ENCODE results near the gene EIF4E3. TPM values are rescaled to one million over a fixed set of nuclear protein-coding genes. Genes with fewer than 3 reads are reported as not detected.

Gene EIF4E3
- polyA plus RNA-seq, 1 donor from 2014 or later, result 11.4 TPM

GRCh38 chr3:71684757-71685386 lies 40.3 kb downstream of the EIF4E3 start:
- Histone ChIP-seq H4K20me1 (ENCODE audit: insufficient read depth) (no peaks in the 10 kb centered on the region), H3K79me2 (replicated peaks; ENCODE audit: insufficient read depth, low read length) (no peaks in the 10 kb centered on the region), H3K4me2 (ENCODE audit: low read length) (no peak overlapping the region), H3K27me3 (ENCODE audit: insufficient read depth, low read depth, low read length) (no peaks in the 10 kb centered on the region), H2AFZ (ENCODE audit: low read depth, low read length) (no peak overlapping the region), H3K9ac (ENCODE audit: low read length) (no peak overlapping the region), H3K4me3 (ENCODE audit: low read length) (no peak overlapping the region), H3K27ac (ENCODE audit: low read length) (no peak overlapping the region), H3F3A (ENCODE audit: insufficient read depth, low read length, poor library complexity, severe bottlenecking) (no peaks in the 10 kb centered on the region), H3K36me3 (ENCODE audit: insufficient read depth, low read length) (no peaks in the 10 kb centered on the region), H3K9me2 (ENCODE audit: insufficient read depth, low read length) (no peaks in the 10 kb centered on the region), H3K9me3 (ENCODE audit: low read length) (no peaks in the 10 kb centered on the region)
- TF ChIP-seq, protein P1, sequence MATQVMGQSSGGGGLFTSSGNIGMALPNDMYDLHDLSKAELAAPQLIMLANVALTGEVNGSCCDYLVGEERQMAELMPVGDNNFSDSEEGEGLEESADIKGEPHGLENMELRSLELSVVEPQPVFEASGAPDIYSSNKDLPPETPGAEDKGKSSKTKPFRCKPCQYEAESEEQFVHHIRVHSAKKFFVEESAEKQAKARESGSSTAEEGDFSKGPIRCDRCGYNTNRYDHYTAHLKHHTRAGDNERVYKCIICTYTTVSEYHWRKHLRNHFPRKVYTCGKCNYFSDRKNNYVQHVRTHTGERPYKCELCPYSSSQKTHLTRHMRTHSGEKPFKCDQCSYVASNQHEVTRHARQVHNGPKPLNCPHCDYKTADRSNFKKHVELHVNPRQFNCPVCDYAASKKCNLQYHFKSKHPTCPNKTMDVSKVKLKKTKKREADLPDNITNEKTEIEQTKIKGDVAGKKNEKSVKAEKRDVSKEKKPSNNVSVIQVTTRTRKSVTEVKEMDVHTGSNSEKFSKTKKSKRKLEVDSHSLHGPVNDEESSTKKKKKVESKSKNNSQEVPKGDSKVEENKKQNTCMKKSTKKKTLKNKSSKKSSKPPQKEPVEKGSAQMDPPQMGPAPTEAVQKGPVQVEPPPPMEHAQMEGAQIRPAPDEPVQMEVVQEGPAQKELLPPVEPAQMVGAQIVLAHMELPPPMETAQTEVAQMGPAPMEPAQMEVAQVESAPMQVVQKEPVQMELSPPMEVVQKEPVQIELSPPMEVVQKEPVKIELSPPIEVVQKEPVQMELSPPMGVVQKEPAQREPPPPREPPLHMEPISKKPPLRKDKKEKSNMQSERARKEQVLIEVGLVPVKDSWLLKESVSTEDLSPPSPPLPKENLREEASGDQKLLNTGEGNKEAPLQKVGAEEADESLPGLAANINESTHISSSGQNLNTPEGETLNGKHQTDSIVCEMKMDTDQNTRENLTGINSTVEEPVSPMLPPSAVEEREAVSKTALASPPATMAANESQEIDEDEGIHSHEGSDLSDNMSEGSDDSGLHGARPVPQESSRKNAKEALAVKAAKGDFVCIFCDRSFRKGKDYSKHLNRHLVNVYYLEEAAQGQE (IDR thresholded peaks at IDR 0.05; ENCODE audit: borderline replicate concordance), result no peak
- no peak for TF ChIP-seq MXI1 (conservative IDR thresholded peaks at IDR 0.05; ENCODE audit: poor library complexity, severe bottlenecking)
- no peak for TF ChIP-seq SMC3 (conservative IDR thresholded peaks at IDR 0.05; ENCODE audit: poor library complexity)
- TF ChIP-seq EP300 (conservative IDR thresholded peaks at IDR 0.05; ENCODE audit: poor library complexity, severe bottlenecking), result no peak
- TF ChIP-seq POLR2AphosphoS5 (IDR thresholded peaks at IDR 0.05), result no peak
- TF ChIP-seq TAF1 (IDR thresholded peaks at IDR 0.05; ENCODE audit: low read depth), result no peak
- no peak for TF ChIP-seq EZH2 (IDR thresholded peaks at IDR 0.05; ENCODE audit: borderline replicate concordance, insufficient read depth, low read length, poor library complexity, severe bottlenecking)
- no peak for TF ChIP-seq RAD21 (conservative IDR thresholded peaks at IDR 0.05)
- TF ChIP-seq CTCF (IDR thresholded peaks at IDR 0.05; ENCODE audit: poor library complexity, severe bottlenecking), result no peak

DNA sequence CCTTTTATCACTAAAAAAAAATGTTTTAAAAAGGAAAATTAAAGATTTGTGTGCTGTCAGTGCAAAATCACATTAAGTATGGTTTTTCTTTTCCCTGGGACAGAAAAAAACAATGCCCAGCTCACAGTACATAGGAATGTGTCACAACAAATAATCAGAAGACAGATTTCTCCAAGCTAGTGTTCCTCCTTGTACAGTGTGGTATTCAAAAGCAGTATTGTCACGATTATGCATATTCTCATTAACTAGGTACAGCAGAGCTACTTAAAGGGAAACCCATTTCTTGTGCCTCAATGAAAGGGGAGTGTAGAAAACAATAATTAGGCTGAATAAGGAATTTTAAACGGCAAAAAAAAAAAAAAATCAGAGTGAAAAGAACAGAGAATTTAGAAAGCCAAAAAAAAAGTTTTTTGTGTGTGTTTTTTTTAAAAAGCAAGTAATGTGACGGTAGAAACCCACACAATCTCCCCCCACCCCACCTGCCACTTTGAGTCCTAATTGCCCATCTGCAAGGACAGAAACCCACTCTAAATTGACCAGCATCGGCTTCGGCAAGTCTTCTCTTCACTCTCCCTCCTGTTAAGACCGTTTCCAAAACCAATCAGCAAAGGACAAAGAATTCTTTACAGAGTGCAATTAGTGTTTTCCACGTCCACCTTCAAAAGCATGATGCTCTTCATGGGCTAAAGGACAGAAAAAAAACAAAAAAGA lies 41.0 kb downstream of the EIF4E3 start:
- H4K20me1 ChIP-seq (ENCODE audit: insufficient read depth), result no peaks in the 10 kb centered on the region
- H3K79me2 ChIP-seq (replicated peaks; ENCODE audit: insufficient read depth, low read length), result no peaks in the 10 kb centered on the region
- H3K4me2 ChIP-seq (ENCODE audit: low read length), result no peak overlapping the region
- no peaks in the 10 kb centered on the region for H3K9me2 ChIP-seq (ENCODE audit: insufficient read depth, low read length)
- no peak overlapping the region for H3K4me3 ChIP-seq (ENCODE audit: low read length)
- H3K27me3 ChIP-seq (ENCODE audit: insufficient read depth, low read depth, low read length), result no peaks in the 10 kb centered on the region
- H3F3A ChIP-seq (ENCODE audit: insufficient read depth, low read length, poor library complexity, severe bottlenecking), result no peaks in the 10 kb centered on the region
- no peaks in the 10 kb centered on the region for H3K36me3 ChIP-seq (ENCODE audit: insufficient read depth, low read length)
- H3K9me3 ChIP-seq (ENCODE audit: low read length), result no peaks in the 10 kb centered on the region
- no peak for TF ChIP-seq MXI1 (conservative IDR thresholded peaks at IDR 0.05; ENCODE audit: poor library complexity, severe bottlenecking)
- no peak for TF ChIP-seq SMC3 (conservative IDR thresholded peaks at IDR 0.05; ENCODE audit: poor library complexity)
- no peak for TF ChIP-seq POLR2AphosphoS5 (IDR thresholded peaks at IDR 0.05)
- TF ChIP-seq, protein P1 (IDR thresholded peaks at IDR 0.05; ENCODE audit: borderline replicate concordance), result no peak
- TF ChIP-seq TAF1 (IDR thresholded peaks at IDR 0.05; ENCODE audit: low read depth), result no peak
- TF ChIP-seq EZH2 (IDR thresholded peaks at IDR 0.05; ENCODE audit: borderline replicate concordance, insufficient read depth, low read length, poor library complexity, severe bottlenecking), result no peak
- no peak for TF ChIP-seq CTCF (IDR thresholded peaks at IDR 0.05; ENCODE audit: poor library complexity, severe bottlenecking)
- no peak for TF ChIP-seq RAD21 (conservative IDR thresholded peaks at IDR 0.05)
- no peak for TF ChIP-seq EP300 (conservative IDR thresholded peaks at IDR 0.05; ENCODE audit: poor library complexity, severe bottlenecking)
- H3K9ac ChIP-seq (ENCODE audit: low read length), result no peak overlapping the region
- no peak overlapping the region for H3K27ac ChIP-seq (ENCODE audit: low read length)
- H2AFZ ChIP-seq (ENCODE audit: low read depth, low read length), result no peak overlapping the region

All from neural cell (in vitro differentiated cells).